ENCODE results near the gene TBX6. TPM values are rescaled to one million over a fixed set of nuclear protein-coding genes. Genes with fewer than 3 reads are reported as not detected.
"Not testable (repeated sequence)": the region's sequence is repeated elsewhere in the genome, so short reads cannot be mapped to it uniquely, and the experiment has no call there.

TBX6 gene
- total RNA-seq, 1 experiment from 2014 or later: 1.6 TPM

GRCh38 chr16:30115238-30115637, 23.5 kb upstream of the TBX6 start:
- TF ChIP-seq CTCF (conservative IDR thresholded peaks at IDR 0.05): no peak
- H2BK5ac ChIP-seq (ENCODE audit: insufficient read length, low read length): no peak overlapping the region
- no peaks in the 10 kb centered on the region for H3K9me3 ChIP-seq (ENCODE audit: control insufficient read depth, low read depth, low read length)
- Mint-ChIP-seq H3K4me3 (no peak overlapping the region), H3K36me3 (ENCODE audit: insufficient read depth in 1 of 3, low read depth in 3 of 3) (peaks cover 0 to 26% (median 21%) of the 10 kb centered on the region in 3 experiments; a peak in 5 of 7 replicates), H3K27me3 (ENCODE audit: low read depth) (no peaks in the 10 kb centered on the region; the same call in 1 of the 2 replicates), H3K27ac (no peak overlapping the region), H3K4me1 (peaks cover 2 to 5% of the 10 kb centered on the region in 2 experiments), H3K9me3 (no peaks in the 10 kb centered on the region)
- no peak overlapping the region for H3K14ac ChIP-seq (ENCODE audit: insufficient read depth, low read length)
- no peaks in the 10 kb centered on the region for H3K79me2 ChIP-seq (ENCODE audit: insufficient read depth, low read length)
- H3K4me1 ChIP-seq (ENCODE audit: insufficient read depth, low read length): no peaks in the 10 kb centered on the region
- no CpG with 5 or more reads among the region's 7 CpGs for WGBS (ENCODE audit: extremely low coverage, insufficient read length, low lambda C conversion rate)
- H3K4ac ChIP-seq (ENCODE audit: low read depth, low read length): no peak overlapping the region
- no peak overlapping the region for H4K5ac ChIP-seq (ENCODE audit: insufficient read length, low read depth, low read length)
- H2BK120ac ChIP-seq (ENCODE audit: low read depth, low read length, poor library complexity, severe bottlenecking): no peak overlapping the region
- no peak for DNase-seq
- no peak overlapping the region for H2BK15ac ChIP-seq (ENCODE audit: low read depth, low read length)
- no peak overlapping the region for H2BK20ac ChIP-seq (ENCODE audit: low read depth, low read length, poor library complexity, severe bottlenecking)
- no peak overlapping the region for H2AFZ ChIP-seq (ENCODE audit: low read length)
- no peak overlapping the region for H2BK12ac ChIP-seq (ENCODE audit: insufficient read length, low read depth, low read length)
- no peak overlapping the region for H4K8ac ChIP-seq (replicated peaks; ENCODE audit: insufficient read length, low read depth, low read length)
- no peak overlapping the region for H3K56ac ChIP-seq (ENCODE audit: insufficient read length, low read depth, low read length)
- no peaks in the 10 kb centered on the region for H3K79me1 ChIP-seq (ENCODE audit: insufficient read depth, low read depth, low read length, poor library complexity, severe bottlenecking)
- no peaks in the 10 kb centered on the region for H3K27me3 ChIP-seq (ENCODE audit: insufficient read depth, low read length)
- H3K23me2 ChIP-seq (ENCODE audit: insufficient read length, low read depth, low read length, poor library complexity, severe bottlenecking): no peaks in the 10 kb centered on the region
- H3K18ac ChIP-seq (ENCODE audit: insufficient read length, low read depth, low read length): no peak overlapping the region
- H3T11ph ChIP-seq (ENCODE audit: low read length): no peak overlapping the region
- H3K23ac ChIP-seq (ENCODE audit: insufficient read length, low read depth, low read length): no peak overlapping the region
- no peak overlapping the region for H2AK5ac ChIP-seq (ENCODE audit: insufficient read length, low read length)
- no peak overlapping the region for H3K9ac ChIP-seq (ENCODE audit: extremely low read depth, insufficient read length, low read length)
- no peak overlapping the region for H3K27ac ChIP-seq (ENCODE audit: insufficient read length, low read depth, low read length)
- H3K4me2 ChIP-seq (ENCODE audit: insufficient read depth, insufficient read length, low read length): no peak overlapping the region
- no peaks in the 10 kb centered on the region for H4K20me1 ChIP-seq (ENCODE audit: control insufficient read depth, insufficient read depth, insufficient read length)
- no peak overlapping the region for H4K91ac ChIP-seq (ENCODE audit: insufficient read length, low read depth, low read length)

DNA sequence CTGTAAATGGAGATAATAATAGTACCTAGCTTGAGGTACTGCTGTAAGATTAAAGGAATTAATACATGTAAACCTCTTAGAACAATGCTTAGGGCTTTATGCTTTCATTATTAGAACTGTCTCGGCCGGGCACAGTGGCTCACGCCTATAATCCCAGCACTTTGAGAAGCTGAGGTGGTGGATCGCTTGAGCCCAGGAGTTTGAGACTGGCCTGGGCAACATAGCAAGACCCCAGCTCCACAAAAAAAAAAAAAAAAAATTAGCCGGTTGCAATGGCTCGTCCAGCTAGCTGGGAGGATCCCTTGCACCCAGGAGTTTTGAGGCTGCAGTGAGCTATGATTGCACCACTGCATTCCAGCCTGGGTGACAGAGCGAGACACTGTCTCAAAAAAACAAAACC, 23.1 kb upstream of the TBX6 start:
- H3K4me2 ChIP-seq (ENCODE audit: insufficient read depth, insufficient read length, low read length); H2BK15ac ChIP-seq (ENCODE audit: low read depth, low read length); H3K4ac ChIP-seq (ENCODE audit: low read depth, low read length); H2BK5ac ChIP-seq (ENCODE audit: insufficient read length, low read length); DNase-seq; H3K79me1 ChIP-seq (ENCODE audit: insufficient read depth, low read depth, low read length, poor library complexity, severe bottlenecking); H3K14ac ChIP-seq (ENCODE audit: insufficient read depth, low read length); H3T11ph ChIP-seq (ENCODE audit: low read length); H4K20me1 ChIP-seq (ENCODE audit: control insufficient read depth, insufficient read depth, insufficient read length); H4K91ac ChIP-seq (ENCODE audit: insufficient read length, low read depth, low read length); H3K56ac ChIP-seq (ENCODE audit: insufficient read length, low read depth, low read length); H3K23ac ChIP-seq (ENCODE audit: insufficient read length, low read depth, low read length); H3K4me3 Mint-ChIP-seq; H3K9me3 ChIP-seq (ENCODE audit: control insufficient read depth, low read depth, low read length); H3K4me1 Mint-ChIP-seq; H3K27ac Mint-ChIP-seq; H4K5ac ChIP-seq (ENCODE audit: insufficient read length, low read depth, low read length); H3K79me2 ChIP-seq (ENCODE audit: insufficient read depth, low read length); H2BK120ac ChIP-seq (ENCODE audit: low read depth, low read length, poor library complexity, severe bottlenecking); H2AK5ac ChIP-seq (ENCODE audit: insufficient read length, low read length); H3K9ac ChIP-seq (ENCODE audit: extremely low read depth, insufficient read length, low read length); H4K8ac ChIP-seq (replicated peaks; ENCODE audit: insufficient read length, low read depth, low read length); H3K27me3 Mint-ChIP-seq (ENCODE audit: low read depth); H2AFZ ChIP-seq (ENCODE audit: low read length); H3K9me3 Mint-ChIP-seq; H3K27me3 ChIP-seq (ENCODE audit: insufficient read depth, low read length); H3K27ac ChIP-seq (ENCODE audit: insufficient read length, low read depth, low read length); H3K18ac ChIP-seq (ENCODE audit: insufficient read length, low read depth, low read length); H2BK12ac ChIP-seq (ENCODE audit: insufficient read length, low read depth, low read length); H2BK20ac ChIP-seq (ENCODE audit: low read depth, low read length, poor library complexity, severe bottlenecking); H3K23me2 ChIP-seq (ENCODE audit: insufficient read length, low read depth, low read length, poor library complexity, severe bottlenecking); H3K4me1 ChIP-seq (ENCODE audit: insufficient read depth, low read length): not testable (repeated sequence)
- peaks cover 0 to 26% (median 21%) of the 10 kb centered on the region in 3 experiments; a peak in 5 of 7 replicates for H3K36me3 Mint-ChIP-seq (ENCODE audit: insufficient read depth in 1 of 3, low read depth in 3 of 3)
- no CpG with 5 or more reads among the region's 7 CpGs for WGBS (ENCODE audit: extremely low coverage, insufficient read length, low lambda C conversion rate)

Measured in H9 (cell line).